GM19238 (cell line): ENCODE measurements around the gene TSPAN18.
A peak's percentile ranks its signal among the peaks of the same experiment; 100 is the strongest.

Experiments used
- DNase-seq: peaks from one replicate; pipeline ENCODE4 v3.0.0; 2011; ENCODE audit warnings: low spot score; ENCODE audit not compliant: insufficient read length

Gene TSPAN18

DNA sequence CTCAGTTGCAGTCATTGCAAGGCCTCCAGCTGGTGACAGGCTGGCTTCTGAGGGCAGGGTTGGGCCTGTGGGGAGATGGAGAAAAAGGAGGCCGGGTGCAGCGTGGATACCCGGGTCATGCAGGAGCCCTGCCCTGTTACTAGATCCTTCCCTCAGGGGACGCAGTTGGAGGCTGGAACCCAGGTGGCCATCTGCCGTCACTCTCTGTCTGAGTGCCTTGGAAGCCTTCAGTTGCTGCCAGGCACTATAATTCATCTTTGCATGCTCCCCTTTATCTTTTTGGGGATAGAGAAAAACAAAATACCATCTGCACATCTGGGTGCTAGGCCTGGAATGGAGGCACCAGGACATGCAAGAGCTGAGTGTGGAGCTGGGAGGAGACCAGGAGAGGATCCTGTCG is 141.3 kb downstream of the TSPAN18 start:
- no peak for DNase-seq

DNA sequence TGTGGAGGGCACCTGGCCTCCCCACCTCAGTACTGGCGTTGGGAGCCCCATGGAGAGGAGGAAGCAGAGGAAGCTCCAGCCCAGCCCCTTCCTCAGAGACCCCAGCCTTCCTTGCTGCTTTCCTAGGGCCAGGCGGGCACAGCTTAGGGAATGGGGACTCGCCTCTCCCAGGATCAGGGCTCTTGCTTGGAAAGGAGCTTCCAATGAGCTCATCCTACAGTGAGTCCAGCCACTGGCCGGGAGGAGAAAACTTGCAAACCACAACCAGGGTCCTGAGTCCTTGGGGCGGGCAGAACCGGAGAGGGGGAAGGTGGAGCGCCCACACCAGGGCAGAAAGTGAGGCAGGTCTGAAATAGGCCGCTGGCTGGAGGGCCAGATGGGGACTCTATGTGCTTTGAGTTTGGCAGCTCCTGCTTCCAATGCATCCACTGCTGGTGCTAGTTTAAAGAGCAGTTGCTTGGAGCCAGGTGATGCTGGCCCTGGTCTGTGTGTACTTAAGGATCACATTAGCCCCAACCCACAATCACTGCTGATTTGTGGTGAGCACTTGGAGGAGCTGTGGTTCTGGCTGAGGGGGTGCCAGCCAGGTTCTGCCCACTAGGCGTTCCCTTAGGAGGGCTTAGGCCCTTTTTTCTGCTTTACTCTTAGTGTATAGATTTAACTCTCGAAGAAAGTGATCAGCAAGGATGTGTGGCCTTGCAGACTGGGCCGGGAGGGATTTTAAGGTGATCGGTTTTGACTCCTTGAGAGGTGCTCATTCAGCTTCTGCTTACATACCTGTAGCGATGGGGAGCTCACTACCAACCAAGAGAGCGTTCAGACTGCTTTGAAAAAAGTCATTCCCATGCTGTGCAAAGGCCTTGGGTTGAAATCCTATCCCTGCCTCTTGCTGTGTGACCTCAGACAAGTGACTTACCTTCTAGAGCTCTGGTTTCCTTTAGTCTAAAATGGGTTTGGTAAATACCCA is 142.0 kb downstream of the TSPAN18 start:
- DNase-seq = no peak

DNA sequence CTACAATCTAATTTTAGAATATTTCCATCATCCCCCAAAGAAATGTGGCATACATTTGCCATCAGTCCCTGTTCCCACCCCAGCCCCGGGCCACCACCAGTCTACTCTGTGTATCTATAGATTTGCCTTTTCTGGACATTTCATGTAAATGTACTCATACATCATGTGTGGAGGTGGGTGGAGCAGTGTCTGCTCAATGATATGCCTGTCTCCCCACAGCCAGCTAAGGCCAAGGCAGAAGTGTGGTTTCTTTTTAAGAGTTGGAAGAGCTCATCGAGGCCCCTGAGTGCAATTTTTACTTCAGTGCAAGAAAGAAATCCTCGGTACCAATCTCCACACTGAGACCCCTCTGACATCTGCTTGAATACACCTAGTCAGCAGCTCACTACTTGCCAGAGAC is 143.4 kb downstream of the TSPAN18 start:
- no peak for DNase-seq

DNA sequence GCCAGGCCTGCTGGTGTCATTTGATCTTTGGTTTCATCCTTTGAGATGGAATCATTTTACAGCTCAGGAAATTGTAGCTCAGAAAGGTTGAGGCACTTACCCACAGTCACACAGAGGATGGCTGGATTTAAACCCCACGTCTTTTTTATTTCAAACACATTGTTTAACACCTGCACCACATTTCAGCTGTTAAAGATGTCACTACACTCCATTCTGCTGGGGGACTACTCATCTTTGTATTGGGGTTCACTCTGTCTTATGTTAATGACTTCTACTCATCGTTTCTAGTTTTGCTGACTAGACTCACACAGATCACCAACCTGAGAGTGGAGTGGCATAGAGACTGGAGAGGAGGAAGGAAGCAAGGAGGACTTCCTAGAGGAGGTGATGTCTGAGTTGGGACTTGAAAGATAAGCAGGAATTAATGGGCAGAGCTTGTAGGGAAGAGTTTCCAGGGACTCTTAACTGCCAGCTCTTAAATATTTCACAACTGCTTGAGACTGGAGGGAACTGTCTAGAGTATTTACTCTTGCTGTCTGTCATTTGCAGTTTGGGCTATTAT is 143.9 kb downstream of the TSPAN18 start:
- DNase-seq = no peak

DNA sequence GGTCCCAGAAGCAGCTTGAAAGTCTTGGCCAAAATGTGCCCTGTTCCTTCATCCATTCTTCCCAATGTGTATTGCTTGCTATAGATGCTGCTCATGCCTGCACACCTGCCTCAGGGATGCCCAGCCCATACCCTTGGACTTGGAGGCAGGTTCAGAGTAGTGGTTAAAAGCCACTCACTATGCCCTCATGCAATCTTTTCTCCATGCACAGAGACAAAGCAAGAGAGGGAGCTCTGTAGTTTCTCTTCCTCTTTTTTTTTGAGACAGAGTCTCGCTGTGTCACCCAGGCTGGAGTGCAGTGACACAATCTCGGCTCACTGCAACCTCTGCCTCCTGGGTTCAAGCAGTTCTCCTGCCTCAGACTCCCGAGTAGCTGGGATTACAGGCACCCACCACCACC is 144.9 kb downstream of the TSPAN18 start:
- peak; percentile 51 for DNase-seq

DNA sequence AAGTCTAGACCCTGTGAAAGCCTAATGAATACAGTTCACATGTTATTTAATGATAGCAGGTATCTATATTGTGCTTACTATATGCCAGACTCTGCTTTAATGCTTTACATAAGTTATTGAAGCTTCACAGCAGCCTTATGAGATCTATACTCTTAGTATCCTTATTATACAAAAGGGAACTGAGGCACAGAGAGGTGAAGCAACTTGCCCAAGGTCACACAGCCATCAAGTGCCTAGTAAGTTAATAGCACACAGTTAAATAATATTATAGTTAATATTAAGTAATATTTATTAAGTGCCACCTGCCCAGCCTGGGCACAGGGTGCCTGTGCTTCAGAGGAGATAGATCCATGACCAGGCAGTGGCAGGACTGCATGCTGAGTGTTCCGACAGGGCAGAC is 145.8 kb downstream of the TSPAN18 start:
- DNase-seq = no peak

DNA sequence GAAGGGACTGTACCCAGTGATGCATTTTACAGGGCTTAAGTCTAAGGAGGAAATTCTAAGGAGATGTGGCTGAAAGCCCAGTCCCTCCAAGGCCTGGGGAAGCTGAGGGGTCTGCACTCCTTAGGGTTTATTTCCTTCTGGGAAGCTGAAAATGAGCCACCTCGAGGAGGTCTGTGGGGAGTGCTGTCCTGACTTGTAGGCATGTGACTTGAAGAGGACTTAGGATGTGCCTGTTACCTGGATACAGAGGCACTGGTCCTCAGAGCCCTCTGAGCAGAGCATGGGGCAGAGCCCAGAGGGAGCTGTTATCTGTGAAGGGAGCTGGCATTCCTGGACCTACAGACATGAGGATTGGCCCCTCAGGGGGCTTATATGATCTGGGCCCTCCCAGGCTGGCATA is 146.8 kb downstream of the TSPAN18 start:
- no peak for DNase-seq

DNA sequence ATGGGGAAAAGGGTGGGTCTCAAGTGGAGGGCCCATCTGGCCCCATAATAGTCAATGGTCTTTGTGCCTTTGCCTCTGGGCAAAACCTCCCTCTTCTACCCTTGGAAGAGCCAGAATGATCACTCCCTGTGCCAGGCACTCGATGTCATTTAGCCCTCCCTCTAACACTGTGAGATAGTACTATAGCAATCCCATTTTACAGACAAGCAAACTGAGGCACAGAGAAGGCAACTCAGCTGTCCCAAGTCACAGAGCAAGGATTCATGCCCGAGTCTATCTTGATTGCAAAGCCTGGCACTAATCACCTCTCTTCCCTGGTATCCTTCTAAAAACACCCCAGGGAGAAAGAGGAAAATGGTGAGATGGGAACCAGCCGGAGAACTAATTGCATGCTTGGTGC is 147.5 kb downstream of the TSPAN18 start:
- DNase-seq = no peak

DNA sequence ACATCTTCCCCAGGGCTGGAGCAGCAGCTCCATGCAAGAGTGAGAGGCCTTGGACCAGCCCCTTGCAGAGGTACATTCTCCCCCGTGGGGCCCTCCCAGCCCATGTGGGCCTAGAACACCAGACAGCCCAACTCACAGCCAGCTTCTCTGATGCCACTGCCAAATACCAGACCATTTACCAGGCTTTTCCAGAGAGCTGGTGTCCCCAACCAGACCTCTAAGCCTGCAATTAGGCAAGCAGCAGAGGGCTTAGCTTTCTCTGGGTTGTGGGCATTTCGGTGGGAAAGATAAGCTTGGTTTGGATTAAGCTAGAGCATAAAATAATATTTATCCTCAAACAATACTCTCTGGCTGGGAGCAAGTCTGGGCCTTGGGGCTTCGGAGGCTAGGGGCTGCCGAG is 148.3 kb downstream of the TSPAN18 start:
- DNase-seq = no peak

DNA sequence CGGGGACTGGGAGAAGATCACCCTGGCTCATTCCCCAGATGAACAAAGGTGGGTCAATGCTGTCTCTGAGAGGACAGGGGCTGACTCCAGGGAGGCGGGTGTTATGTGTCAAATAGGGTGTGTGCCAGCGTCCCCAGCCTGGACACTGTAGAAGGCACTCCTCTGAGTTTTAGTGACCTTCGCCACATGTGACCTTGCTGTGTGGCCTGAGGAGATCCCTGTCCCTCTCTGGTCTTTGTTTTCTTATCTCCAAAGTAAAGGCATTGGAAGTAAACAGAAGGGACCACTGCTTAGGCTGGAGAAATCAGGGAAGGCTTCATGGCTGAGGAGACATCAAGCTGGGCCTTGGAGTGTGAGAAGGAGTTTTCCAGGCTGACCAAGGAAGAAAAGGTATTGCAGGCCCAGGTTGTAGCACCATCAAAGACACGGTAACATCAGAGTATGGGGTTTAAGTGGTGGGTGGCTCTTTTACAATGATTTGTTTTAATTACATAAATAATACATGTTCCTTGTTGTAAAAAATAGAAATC is 149.5 kb downstream of the TSPAN18 start:
- no peak for DNase-seq

DNA sequence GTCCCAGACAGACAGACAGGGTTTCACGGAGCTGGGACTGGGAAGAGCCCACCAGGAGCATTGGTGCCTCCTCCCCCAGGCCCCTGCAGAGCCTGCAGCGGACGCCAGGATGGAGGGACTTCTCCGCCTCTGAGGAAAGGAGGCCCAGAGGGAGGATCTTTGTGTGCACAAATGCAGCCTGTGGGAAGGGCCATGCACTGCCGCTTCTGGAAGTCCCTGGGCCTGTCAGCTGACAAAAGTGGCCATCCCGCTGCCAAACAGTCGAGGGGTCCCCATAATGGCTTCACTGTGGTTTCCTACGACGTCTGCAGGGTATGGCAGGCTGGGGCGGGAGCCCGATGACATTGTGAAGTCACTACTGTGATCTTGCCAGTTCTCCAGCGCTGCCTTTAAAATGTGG is 150.1 kb downstream of the TSPAN18 start:
- DNase-seq = no peak

DNA sequence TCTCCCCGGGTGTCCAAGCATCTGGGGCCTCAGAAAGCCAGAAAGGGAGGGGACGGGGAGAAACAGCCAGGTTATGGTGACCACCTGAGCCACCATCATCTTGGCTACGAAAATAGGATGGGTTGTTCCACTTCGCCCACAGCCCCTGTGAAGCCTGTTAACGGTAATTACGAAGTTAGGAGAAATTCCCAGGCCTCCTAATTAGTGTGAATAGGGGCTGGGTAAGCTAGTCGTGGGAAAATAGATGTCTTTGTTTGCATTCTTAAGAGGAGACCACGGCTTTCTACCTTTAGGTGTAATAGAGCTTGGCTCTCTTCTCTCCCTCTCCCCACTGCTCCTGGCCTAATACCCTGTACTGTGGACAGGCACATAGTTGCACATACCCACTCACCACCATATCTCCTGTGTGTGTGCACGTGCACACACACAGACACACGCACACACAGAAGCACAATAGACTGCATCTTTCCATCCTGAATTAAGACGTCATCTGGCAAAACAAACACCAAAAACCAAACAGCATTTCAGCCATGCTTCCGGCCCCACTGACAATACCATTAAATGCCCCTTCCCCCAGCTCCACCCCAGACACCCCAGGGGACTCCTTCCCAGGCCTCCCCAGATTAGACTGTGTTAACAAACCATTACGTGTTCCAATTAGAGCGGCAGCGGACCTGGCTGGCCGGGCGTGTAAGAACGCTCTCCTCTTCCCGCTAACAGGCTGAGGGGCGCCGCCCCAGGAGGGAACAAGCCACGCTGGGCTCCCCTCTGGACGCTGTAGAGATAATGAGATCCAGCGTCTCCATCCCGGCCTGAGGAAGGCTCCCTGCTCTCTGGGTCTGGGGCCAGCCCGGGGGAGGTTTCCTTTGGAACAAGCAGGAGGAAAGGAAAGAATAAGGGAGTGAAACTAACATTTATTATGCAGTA is 151.1 kb downstream of the TSPAN18 start:
- DNase-seq = no peak

DNA sequence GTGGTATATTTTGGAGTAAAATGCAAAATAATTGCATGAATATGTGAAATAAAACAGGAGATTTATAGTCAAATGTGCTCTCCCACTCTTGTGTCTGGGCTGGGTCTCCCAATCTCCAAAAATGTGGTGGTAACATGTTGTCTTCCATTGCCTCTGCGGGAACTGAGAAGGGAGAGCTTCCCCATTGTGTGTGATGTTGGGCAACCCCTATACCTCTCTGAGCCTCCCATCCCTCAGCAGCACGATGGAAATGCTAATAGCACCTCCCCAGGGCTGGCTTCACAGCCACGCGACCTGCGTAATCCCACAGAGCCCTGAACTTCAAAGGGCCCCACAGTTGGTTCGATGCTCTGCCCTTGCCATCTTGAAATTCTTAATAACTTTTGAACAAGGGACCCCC is 151.9 kb downstream of the TSPAN18 start:
- no peak for DNase-seq

DNA sequence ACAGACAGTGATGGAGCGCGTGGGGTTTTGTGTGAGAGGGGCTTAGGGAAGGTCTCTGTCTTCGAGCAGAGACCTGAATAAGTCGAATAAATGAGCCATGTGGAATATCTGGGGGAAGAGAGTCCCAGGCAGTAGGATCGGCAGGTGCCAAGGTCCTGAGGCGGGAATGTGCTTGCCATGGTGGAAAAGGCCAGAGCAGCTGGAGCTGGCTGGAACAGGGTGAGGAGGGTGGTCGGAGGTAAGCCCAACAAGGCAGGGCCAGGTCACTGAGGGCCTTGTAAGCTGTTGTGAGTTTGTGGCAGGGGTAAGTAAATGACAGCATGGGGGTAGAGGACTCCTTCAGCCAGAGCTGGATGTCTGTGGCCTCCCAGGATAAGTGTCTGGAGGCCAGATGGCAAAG is 152.7 kb downstream of the TSPAN18 start:
- DNase-seq = no peak

DNA sequence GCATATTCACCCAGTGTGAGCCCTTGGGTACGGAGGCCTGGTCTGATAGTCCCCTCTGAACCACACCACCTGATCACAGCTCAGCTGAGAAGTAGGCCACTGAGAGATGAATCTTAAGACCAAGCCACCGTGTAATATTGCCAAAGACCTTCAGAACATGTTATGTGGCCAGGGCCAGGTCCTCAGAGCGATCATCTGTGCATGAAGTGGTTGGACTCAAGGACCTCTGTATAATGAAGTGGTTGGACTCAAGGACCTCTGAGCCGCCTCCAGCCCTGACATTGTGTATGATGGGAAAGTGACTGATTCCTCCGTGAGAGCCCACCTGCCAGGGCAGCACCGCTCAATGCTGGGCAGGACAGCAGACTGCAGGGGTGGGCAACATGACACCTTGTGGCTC is 153.7 kb downstream of the TSPAN18 start:
- DNase-seq = no peak

DNA sequence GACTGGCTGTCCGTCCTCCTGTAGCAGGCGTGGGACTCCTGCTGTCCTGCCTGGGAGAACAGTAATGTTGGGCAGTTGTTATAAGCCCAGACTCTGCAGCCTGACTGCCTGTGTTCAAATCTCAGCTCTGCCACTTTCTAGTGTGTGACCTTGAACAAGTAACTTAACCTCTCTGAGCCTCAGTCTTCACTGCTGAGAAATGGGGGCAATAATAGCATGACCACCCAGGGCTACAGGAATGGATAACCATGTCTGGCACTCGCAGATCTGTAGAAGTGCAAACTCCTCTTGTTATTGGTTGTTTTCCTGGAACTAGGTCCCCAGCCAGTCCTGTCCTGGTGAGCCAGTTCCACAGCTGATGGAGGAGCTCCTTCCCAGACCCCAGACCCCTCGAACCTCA is 154.2 kb downstream of the TSPAN18 start:
- no peak for DNase-seq

DNA sequence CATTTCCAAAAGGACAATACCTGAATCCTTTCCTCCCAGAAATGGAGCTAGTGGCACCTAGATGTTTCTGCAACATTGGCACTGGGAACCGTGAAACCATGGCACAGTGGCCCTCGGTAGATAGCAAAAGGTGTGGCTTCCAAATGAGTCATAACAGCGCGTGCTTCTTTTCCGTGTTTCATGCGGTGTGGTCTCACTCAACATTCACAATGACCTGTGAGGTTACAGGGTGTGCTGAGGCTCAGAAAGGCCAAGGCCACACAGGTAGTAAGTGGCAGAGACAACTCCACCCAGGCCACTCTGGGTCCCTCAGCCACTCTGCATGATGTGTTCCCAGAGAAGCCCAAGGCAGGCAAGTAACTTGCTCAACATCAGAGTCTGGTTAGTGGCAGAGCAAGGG is 156.5 kb downstream of the TSPAN18 start:
- DNase-seq = no peak

DNA sequence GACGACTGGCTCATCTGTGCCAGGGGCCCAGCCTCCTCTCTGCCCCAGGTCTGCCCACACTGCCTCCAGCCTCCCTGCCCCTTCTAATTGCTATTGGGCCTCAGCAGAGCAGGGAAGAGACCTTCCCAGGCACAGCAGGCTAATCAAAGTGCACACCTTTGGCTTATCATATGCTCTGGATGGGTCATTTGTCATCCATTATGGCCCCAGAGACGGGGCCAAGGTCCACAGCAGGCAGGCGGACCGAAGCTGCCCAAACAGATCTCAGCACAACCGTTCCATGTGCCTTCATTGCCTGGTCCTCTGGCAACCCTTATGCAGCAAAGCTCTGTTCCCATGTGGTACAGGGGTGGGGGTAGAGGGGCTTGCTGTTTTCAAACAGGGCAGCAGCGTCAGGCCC is 157.3 kb downstream of the TSPAN18 start:
- DNase-seq = no peak

DNA sequence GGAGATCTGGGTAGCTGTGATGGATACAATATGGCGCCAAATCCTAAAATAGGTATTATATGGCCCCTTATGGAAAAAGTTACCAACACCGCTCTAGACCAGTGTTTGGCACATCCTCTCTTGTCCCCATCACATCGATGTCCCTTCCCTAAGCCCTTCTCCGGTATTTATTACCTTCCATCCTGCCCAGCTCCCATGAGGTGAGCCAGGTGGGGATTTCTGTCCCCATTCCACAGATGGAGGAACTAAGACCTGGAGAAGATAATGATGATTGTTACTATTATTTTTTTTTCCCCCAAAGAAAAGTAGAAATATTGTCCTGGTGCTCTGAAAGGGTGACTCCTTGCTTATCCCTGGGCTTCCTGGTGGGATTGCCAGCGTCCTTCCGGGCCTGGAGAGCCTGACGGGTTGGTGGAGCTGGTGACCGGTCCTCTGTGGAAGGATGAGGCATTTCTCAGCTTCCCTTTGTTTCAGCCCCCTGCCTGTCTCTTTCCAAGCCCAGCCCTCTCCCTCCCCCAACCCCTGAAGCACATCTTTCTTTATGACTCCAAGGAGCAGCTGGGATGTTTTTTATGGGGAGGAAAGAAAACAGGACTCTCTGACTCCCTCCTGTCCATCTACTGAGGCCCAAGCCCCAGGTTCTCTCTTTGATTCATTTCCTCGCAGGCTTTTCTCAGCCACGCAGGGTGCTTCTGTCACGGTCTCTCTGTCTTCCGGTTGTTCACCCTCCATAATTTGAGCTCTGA is 158.5 kb downstream of the TSPAN18 start:
- DNase-seq = no peak

DNA sequence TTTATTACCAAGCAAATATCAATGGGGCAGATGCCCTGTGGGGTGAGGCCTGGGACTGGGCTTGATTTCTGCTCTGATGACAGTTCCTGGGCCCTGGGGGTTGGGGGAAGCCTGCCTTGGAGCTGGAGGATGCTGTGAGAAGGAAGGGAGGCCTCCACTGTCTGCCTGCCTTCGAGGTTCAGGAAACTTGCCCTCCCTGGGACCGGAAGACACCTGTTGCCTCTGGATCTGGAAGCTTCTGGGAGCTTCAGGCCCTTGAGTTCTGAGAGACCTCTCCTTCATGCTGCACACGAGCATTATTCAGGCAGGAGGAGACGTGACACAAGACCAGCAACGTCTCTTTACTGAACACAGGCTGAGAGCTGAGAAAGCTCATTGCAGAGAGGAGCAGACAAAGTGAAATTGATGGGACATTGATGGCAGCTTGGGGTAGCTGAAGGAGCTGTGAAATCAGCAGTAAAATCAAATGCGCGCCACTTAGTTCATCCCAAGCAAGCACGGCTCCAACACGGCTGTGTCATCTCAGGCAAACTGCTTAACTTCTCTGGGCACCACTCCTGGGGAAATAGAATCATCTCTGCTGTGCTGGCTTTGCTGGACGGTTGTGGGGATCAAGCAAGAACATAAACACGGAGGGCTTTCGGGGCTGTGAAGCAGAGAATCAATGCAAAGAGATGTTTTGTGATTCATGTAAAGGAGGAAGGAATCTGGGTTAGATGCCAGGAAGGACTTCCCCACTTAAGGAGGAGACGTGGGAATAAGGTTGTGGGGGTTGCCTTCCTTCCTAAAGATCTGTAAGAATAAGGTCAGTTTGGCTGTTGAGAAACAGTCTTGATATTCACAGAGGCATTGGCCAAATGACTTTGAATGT is 159.4 kb downstream of the TSPAN18 start:
- no peak for DNase-seq
